Duodenal mucosa (tissue), 2 donors: ENCODE results near the gene CXCL16.
"Not testable (repeated sequence)": the region's sequence is repeated elsewhere in the genome, so short reads cannot be mapped to it uniquely, and the experiment has no call there.

Experiments
- H3K27ac ChIP-seq: one replicate; pipeline ENCODE4 v1.7.0; 2013; ENCODE audit warnings: low read depth, low read length
- H3K27me3 ChIP-seq, 2 donors: one replicate each; pipeline ENCODE4 v1.7.0; 2013; ENCODE audit warnings: low read length in 2 of 2, control low read depth in 1 of 2; ENCODE audit not compliant: insufficient read depth in 2 of 2, control insufficient read depth in 1 of 2
- H3K36me3 ChIP-seq, 2 donors: one replicate each; pipeline ENCODE4 v1.7.0; 2013; ENCODE audit warnings: low read length in 2 of 2, control low read depth in 1 of 2; ENCODE audit not compliant: insufficient read depth in 2 of 2, control insufficient read depth in 1 of 2
- H3K4me1 ChIP-seq, 2 donors: one replicate each; pipeline ENCODE4 v1.7.0; 2013; ENCODE audit warnings: low read length in 2 of 2, control low read depth in 1 of 2; ENCODE audit not compliant: insufficient read depth in 2 of 2, control insufficient read depth in 1 of 2
- H3K4me3 ChIP-seq, 2 donors: one replicate each; pipeline ENCODE4 v1.7.0; 2013; ENCODE audit warnings: low read length in 2 of 2, low read depth in 1 of 2
- H3K9ac ChIP-seq, 2 donors: one replicate each; pipeline ENCODE4 v1.7.0; 2013; ENCODE audit warnings: low read length in 2 of 2, low read depth in 1 of 2
- H3K9me3 ChIP-seq, 2 donors: one replicate each; pipeline ENCODE4 v1.7.0; 2013; ENCODE audit warnings: low read length in 2 of 2, control low read depth in 1 of 2; ENCODE audit not compliant: control insufficient read depth in 1 of 2

Gene CXCL16

GRCh38 chr17:4714340-4715062, 25.2 kb downstream of the CXCL16 start:
- not testable (repeated sequence) for H3K4me3 ChIP-seq, H3K27me3 ChIP-seq, H3K9me3 ChIP-seq, H3K27ac ChIP-seq, H3K9ac ChIP-seq
- Histone ChIP-seq H3K36me3 (peaks cover 7 to 38% of the 10 kb centered on the region in 2 donors), H3K4me1 (peaks cover 36 to 58% of the 10 kb centered on the region in 2 donors)

GRCh38 chr17:4712526-4712925, 27.2 kb downstream of the CXCL16 start:
- no peaks in the 10 kb centered on the region for H3K9me3 ChIP-seq
- no peaks in the 10 kb centered on the region for H3K27me3 ChIP-seq
- peak overlapping the region; percentile 73 to 79 for H3K4me3 ChIP-seq
- H3K4me1 ChIP-seq = peaks cover 30 to 55% of the 10 kb centered on the region in 2 donors
- H3K36me3 ChIP-seq = peaks cover 5 to 20% of the 10 kb centered on the region in 2 donors
- H3K9ac ChIP-seq = peak overlapping the region; percentile 22 to 82
- H3K27ac ChIP-seq = peak overlapping the region; percentile 51

GRCh38 chr17:4711661-4712181, 28.0 kb downstream of the CXCL16 start:
- Histone ChIP-seq H3K36me3 (peaks cover 0 to 12% of the 10 kb centered on the region in 2 donors), H3K9ac (peak overlapping the region; percentile 82 to 83), H3K27me3 (no peaks in the 10 kb centered on the region), H3K4me1 (peaks cover 30 to 51% of the 10 kb centered on the region in 2 donors), H3K27ac (peak overlapping the region; percentile 51), H3K9me3 (no peaks in the 10 kb centered on the region), H3K4me3 (peak overlapping the region; percentile 73 to 79)

GRCh38 chr17:4710693-4711634, 28.8 kb downstream of the CXCL16 start:
- Histone ChIP-seq H3K36me3 (peaks cover 0 to 8% of the 10 kb centered on the region in 2 donors), H3K9ac (peak overlapping the region; percentile 82 to 83), H3K27me3 (no peaks in the 10 kb centered on the region), H3K27ac (peak overlapping the region; percentile 79), H3K4me3 (peak overlapping the region; percentile 73 to 79), H3K4me1 (peaks cover 30 to 48% of the 10 kb centered on the region in 2 donors), H3K9me3 (no peaks in the 10 kb centered on the region)

- Histone ChIP-seq H3K4me3 (peak within 1 kb of the TSS; percentile 73 to 79), H3K27ac (peak within 1 kb of the TSS; percentile 79), H3K9ac (peak within 1 kb of the TSS; percentile 82 to 83), H3K4me1 (peaks cover 30 to 39% of the 10 kb centered on the region in 2 donors), H3K27me3 (no peaks in the 10 kb centered on the region), H3K9me3 (no peaks in the 10 kb centered on the region), H3K36me3 (no peaks in the 10 kb centered on the region)
These were observed 29.7 kb downstream of the CXCL16 start, which contains the start of gene ARRB2 for GRCh38 chr17:4709794-4710692. Gene ARRB2 (plus strand): TSS chr17:4710632. CDS start chr17:4710722, 90 bp downstream.

GRCh38 chr17:4708436-4708835, 31.3 kb downstream of the CXCL16 start:
- Histone ChIP-seq H3K9me3 (no peaks in the 10 kb centered on the region), H3K9ac (no peak overlapping the region), H3K4me1 (peaks cover 21 to 29% of the 10 kb centered on the region in 2 donors), H3K36me3 (no peaks in the 10 kb centered on the region), H3K4me3 (no peak overlapping the region), H3K27ac (no peak overlapping the region), H3K27me3 (no peaks in the 10 kb centered on the region)

GRCh38 chr17:4706121-4706520, 33.6 kb downstream of the CXCL16 start:
- Histone ChIP-seq H3K36me3 (no peaks in the 10 kb centered on the region), H3K27me3 (no peaks in the 10 kb centered on the region), H3K4me1 (peaks cover 12 to 20% of the 10 kb centered on the region in 2 donors)

GRCh38 chr17:4704991-4705390, 34.7 kb downstream of the CXCL16 start:
- Histone ChIP-seq H3K4me1 (peaks cover 10 to 16% of the 10 kb centered on the region in 2 donors), H3K27ac (no peak overlapping the region), H3K9me3 (no peaks in the 10 kb centered on the region), H3K36me3 (no peaks in the 10 kb centered on the region), H3K4me3 (peak overlapping the region in 1 of 2 donors; percentile 95), H3K27me3 (no peaks in the 10 kb centered on the region), H3K9ac (no peak overlapping the region)

More at GRCh38 chr17:4706121-4706520, 33.6 kb downstream of the CXCL16 start:
- H3K9ac ChIP-seq = no peak overlapping the region
- no peaks in the 10 kb centered on the region for H3K9me3 ChIP-seq
- no peak overlapping the region for H3K27ac ChIP-seq
- H3K4me3 ChIP-seq = no peak overlapping the region

- H3K27me3 ChIP-seq, H3K36me3 ChIP-seq, H3K9me3 ChIP-seq, H3K27ac ChIP-seq: not testable (repeated sequence)
- Histone ChIP-seq H3K4me3 (peak overlapping the region; percentile 74 to 95), H3K9ac (peak overlapping the region; percentile 57 to 85), H3K4me1 (peaks cover 7 to 13% of the 10 kb centered on the region in 2 donors)
These were observed 35.2 kb downstream of the CXCL16 start for GRCh38 chr17:4704574-4704907.
